ENCODE measurements around the gene TAAR2.

The TAAR2 gene

DNA sequence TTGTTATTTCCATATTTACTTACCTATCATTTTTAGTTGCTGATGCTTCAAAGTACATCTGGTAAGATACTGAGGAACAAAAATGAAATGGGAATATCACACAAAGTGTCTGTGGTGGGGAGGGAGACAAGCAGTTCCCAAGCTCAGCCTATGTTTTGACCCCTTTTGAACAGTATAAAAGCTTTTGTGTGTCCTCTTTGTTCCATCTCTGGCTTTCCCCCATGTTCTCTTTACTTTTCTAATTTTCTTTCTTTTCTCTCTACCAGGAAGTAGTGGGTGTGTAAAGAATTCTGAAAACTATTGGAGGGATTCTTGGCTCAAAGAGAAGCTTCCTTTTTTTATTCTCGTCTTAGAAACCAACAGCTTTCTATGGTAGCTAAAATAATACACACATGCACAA lies 7.4 kb downstream of the TAAR2 start:
- Histone ChIP-seq H3K14ac (ENCODE audit: low read length in 2 of 2) (no peak overlapping the region), H3K36me3 (ENCODE audit: control insufficient read depth in 1 of 2, insufficient read depth in 2 of 2, low read depth in 1 of 2, low read length in 2 of 2) (no peaks in the 10 kb centered on the region), H2BK5ac (ENCODE audit: low read depth, low read length, poor library complexity, severe bottlenecking) (no peak overlapping the region), H2BK120ac (ENCODE audit: low read depth, low read length) (no peak overlapping the region), H3K27me3 (ENCODE audit: control insufficient read depth in 1 of 2, insufficient read depth in 1 of 2, low read length in 2 of 2) (peaks cover 0 to 13% of the 10 kb centered on the region in 2 experiments), H3K4me2 (ENCODE audit: low read length, poor library complexity, severe bottlenecking) (no peak overlapping the region), H3K4me1 (ENCODE audit: control insufficient read depth, insufficient read depth, low read depth, low read length) (no peaks in the 10 kb centered on the region), H4K91ac (ENCODE audit: low read length) (no peak overlapping the region), H2AFZ (ENCODE audit: low read depth, low read length) (no peak overlapping the region), H3K4me3 (ENCODE audit: insufficient read depth in 1 of 2, low read depth in 1 of 2, low read length in 2 of 2) (no peak overlapping the region), H3K9ac (ENCODE audit: low read length) (no peak overlapping the region), H3K9me3 (ENCODE audit: control insufficient read depth, low read length) (no peaks in the 10 kb centered on the region), H3K79me1 (replicated peaks; ENCODE audit: low read length, poor library complexity, severe bottlenecking) (no peaks in the 10 kb centered on the region), H2AK5ac (ENCODE audit: low read length, severe bottlenecking) (no peak overlapping the region), H3K23ac (ENCODE audit: low read length in 2 of 2) (no peak overlapping the region), H3K4ac (ENCODE audit: low read depth in 1 of 2, low read length in 2 of 2) (no peak overlapping the region), H3K18ac (ENCODE audit: low read depth in 1 of 2, low read length in 2 of 2) (no peak overlapping the region), H4K8ac (ENCODE audit: low read length) (no peak overlapping the region), H2BK12ac (ENCODE audit: low read length in 2 of 2) (no peak overlapping the region), H3K27ac (ENCODE audit: low read length, poor library complexity, severe bottlenecking) (no peak overlapping the region), H2BK15ac (ENCODE audit: low read depth, poor library complexity, severe bottlenecking) (no peak overlapping the region)
- DNase-seq = no peak
- WGBS = 94% methylated on average over 1 of the region's 1 CpG

GRCh38 chr6:132614554-132614953 lies 9.5 kb downstream of the TAAR2 start:
- no peak overlapping the region for H4K91ac ChIP-seq (ENCODE audit: low read length)
- H2BK15ac ChIP-seq (ENCODE audit: low read depth, poor library complexity, severe bottlenecking) = no peak overlapping the region

DNA sequence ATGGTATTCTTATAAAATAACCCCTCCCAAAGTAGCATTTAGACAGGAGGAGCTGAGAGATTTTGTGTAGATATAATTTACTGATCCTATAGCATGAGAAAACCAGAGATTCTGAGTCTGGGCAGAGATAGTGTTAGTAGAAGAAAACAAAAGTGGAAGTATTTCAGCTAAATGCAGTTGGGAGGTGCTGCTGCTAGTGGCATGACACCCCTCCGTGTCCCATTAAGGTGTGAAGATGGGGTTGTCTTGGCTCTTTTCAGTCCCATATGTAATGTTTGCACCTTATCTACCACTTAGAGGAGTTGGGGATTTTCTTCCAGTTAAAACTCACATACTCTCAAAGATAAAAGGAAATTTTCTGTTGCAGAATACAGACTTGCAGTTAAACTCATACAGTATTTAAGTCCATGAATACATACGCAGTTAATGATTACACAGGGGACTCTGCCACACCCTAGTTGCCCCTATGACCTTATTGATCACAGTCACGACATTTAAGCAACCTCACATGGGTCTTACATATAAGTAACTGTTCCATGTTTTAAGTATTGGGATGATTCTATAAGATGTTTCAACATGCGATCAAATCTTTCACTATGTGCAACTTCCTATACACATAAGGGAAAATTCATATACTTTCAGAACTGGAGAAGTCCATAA lies 11.5 kb downstream of the TAAR2 start:
- H3K23ac ChIP-seq (ENCODE audit: low read length in 2 of 2) = no peak overlapping the region
- H4K91ac ChIP-seq (ENCODE audit: low read length) = no peak overlapping the region
- H2BK120ac ChIP-seq (ENCODE audit: low read depth, low read length) = no peak overlapping the region
- no peak overlapping the region for H3K4ac ChIP-seq (ENCODE audit: low read depth in 1 of 2, low read length in 2 of 2)
- no peak overlapping the region for H2BK15ac ChIP-seq (ENCODE audit: low read depth, poor library complexity, severe bottlenecking)
- no peak overlapping the region for H4K8ac ChIP-seq (ENCODE audit: low read length)
- no peak overlapping the region for H2AFZ ChIP-seq (ENCODE audit: low read depth, low read length)
- H3K4me1 ChIP-seq (ENCODE audit: control insufficient read depth, insufficient read depth, low read depth, low read length) = no peaks in the 10 kb centered on the region
- no peak overlapping the region for H3K27ac ChIP-seq (ENCODE audit: low read length, poor library complexity, severe bottlenecking)
- no peak overlapping the region for H3K4me3 ChIP-seq (ENCODE audit: insufficient read depth in 1 of 2, low read depth in 1 of 2, low read length in 2 of 2)
- H3K36me3 ChIP-seq (ENCODE audit: control insufficient read depth in 1 of 2, insufficient read depth in 2 of 2, low read depth in 1 of 2, low read length in 2 of 2) = no peaks in the 10 kb centered on the region
- no peaks in the 10 kb centered on the region for H3K9me3 ChIP-seq (ENCODE audit: control insufficient read depth, low read length)
- WGBS = 100% methylated on average over 1 of the region's 4 CpGs
- H3K79me1 ChIP-seq (replicated peaks; ENCODE audit: low read length, poor library complexity, severe bottlenecking) = no peaks in the 10 kb centered on the region
- no peak overlapping the region for H3K9ac ChIP-seq (ENCODE audit: low read length)
- no peak for DNase-seq
- H3K4me2 ChIP-seq (ENCODE audit: low read length, poor library complexity, severe bottlenecking) = no peak overlapping the region
- H2AK5ac ChIP-seq (ENCODE audit: low read length, severe bottlenecking) = no peak overlapping the region
- H2BK12ac ChIP-seq (ENCODE audit: low read length in 2 of 2) = no peak overlapping the region
- H3K18ac ChIP-seq (ENCODE audit: low read depth in 1 of 2, low read length in 2 of 2) = no peak overlapping the region
- no peak overlapping the region for H2BK5ac ChIP-seq (ENCODE audit: low read depth, low read length, poor library complexity, severe bottlenecking)
- peaks cover 0 to 7% of the 10 kb centered on the region in 2 experiments for H3K27me3 ChIP-seq (ENCODE audit: control insufficient read depth in 1 of 2, insufficient read depth in 1 of 2, low read length in 2 of 2)
- no peak overlapping the region for H3K14ac ChIP-seq (ENCODE audit: low read length in 2 of 2)

More at GRCh38 chr6:132614554-132614953, 9.5 kb downstream of the TAAR2 start:
- Histone ChIP-seq H3K4ac (ENCODE audit: low read depth in 1 of 2, low read length in 2 of 2) (no peak overlapping the region), H3K27ac (ENCODE audit: low read length, poor library complexity, severe bottlenecking) (no peak overlapping the region), H3K36me3 (ENCODE audit: control insufficient read depth in 1 of 2, insufficient read depth in 2 of 2, low read depth in 1 of 2, low read length in 2 of 2) (no peaks in the 10 kb centered on the region), H3K18ac (ENCODE audit: low read depth in 1 of 2, low read length in 2 of 2) (no peak overlapping the region), H3K27me3 (ENCODE audit: control insufficient read depth in 1 of 2, insufficient read depth in 1 of 2, low read length in 2 of 2) (peaks cover 0 to 7% of the 10 kb centered on the region in 2 experiments), H4K8ac (ENCODE audit: low read length) (no peak overlapping the region), H2BK120ac (ENCODE audit: low read depth, low read length) (no peak overlapping the region), H3K4me1 (ENCODE audit: control insufficient read depth, insufficient read depth, low read depth, low read length) (no peaks in the 10 kb centered on the region), H2BK12ac (ENCODE audit: low read length in 2 of 2) (no peak overlapping the region), H3K9ac (ENCODE audit: low read length) (no peak overlapping the region), H2AFZ (ENCODE audit: low read depth, low read length) (no peak overlapping the region), H3K4me3 (ENCODE audit: insufficient read depth in 1 of 2, low read depth in 1 of 2, low read length in 2 of 2) (no peak overlapping the region), H3K4me2 (ENCODE audit: low read length, poor library complexity, severe bottlenecking) (no peak overlapping the region), H3K9me3 (ENCODE audit: control insufficient read depth, low read length) (no peaks in the 10 kb centered on the region), H2AK5ac (ENCODE audit: low read length, severe bottlenecking) (no peak overlapping the region), H3K23ac (ENCODE audit: low read length in 2 of 2) (no peak overlapping the region), H3K14ac (ENCODE audit: low read length in 2 of 2) (no peak overlapping the region), H2BK5ac (ENCODE audit: low read depth, low read length, poor library complexity, severe bottlenecking) (no peak overlapping the region), H3K79me1 (replicated peaks; ENCODE audit: low read length, poor library complexity, severe bottlenecking) (no peaks in the 10 kb centered on the region)
- WGBS = 72% methylated on average over 3 of the region's 7 CpGs
- no peak for DNase-seq

GRCh38 chr6:132611616-132612015 lies 12.5 kb downstream of the TAAR2 start:
- Histone ChIP-seq H2AFZ (ENCODE audit: low read depth, low read length) (no peak overlapping the region), H3K36me3 (ENCODE audit: control insufficient read depth in 1 of 2, insufficient read depth in 2 of 2, low read depth in 1 of 2, low read length in 2 of 2) (no peaks in the 10 kb centered on the region), H2BK5ac (ENCODE audit: low read depth, low read length, poor library complexity, severe bottlenecking) (no peak overlapping the region), H2BK120ac (ENCODE audit: low read depth, low read length) (no peak overlapping the region), H3K18ac (ENCODE audit: low read depth in 1 of 2, low read length in 2 of 2) (no peak overlapping the region), H3K4ac (ENCODE audit: low read depth in 1 of 2, low read length in 2 of 2) (no peak overlapping the region), H2BK12ac (ENCODE audit: low read length in 2 of 2) (no peak overlapping the region), H3K27me3 (ENCODE audit: control insufficient read depth in 1 of 2, insufficient read depth in 1 of 2, low read length in 2 of 2) (peaks cover 0 to 3% of the 10 kb centered on the region in 2 experiments), H3K4me2 (ENCODE audit: low read length, poor library complexity, severe bottlenecking) (no peak overlapping the region), H3K23ac (ENCODE audit: low read length in 2 of 2) (no peak overlapping the region), H3K14ac (ENCODE audit: low read length in 2 of 2) (no peak overlapping the region), H4K91ac (ENCODE audit: low read length) (no peak overlapping the region), H3K9ac (ENCODE audit: low read length) (no peak overlapping the region), H4K8ac (ENCODE audit: low read length) (no peak overlapping the region), H2AK5ac (ENCODE audit: low read length, severe bottlenecking) (no peak overlapping the region), H3K4me3 (ENCODE audit: insufficient read depth in 1 of 2, low read depth in 1 of 2, low read length in 2 of 2) (no peak overlapping the region), H2BK15ac (ENCODE audit: low read depth, poor library complexity, severe bottlenecking) (no peak overlapping the region), H3K79me1 (replicated peaks; ENCODE audit: low read length, poor library complexity, severe bottlenecking) (no peaks in the 10 kb centered on the region), H3K27ac (ENCODE audit: low read length, poor library complexity, severe bottlenecking) (no peak overlapping the region), H3K4me1 (ENCODE audit: control insufficient read depth, insufficient read depth, low read depth, low read length) (peaks cover 3% of the 10 kb centered on the region), H3K9me3 (ENCODE audit: control insufficient read depth, low read length) (no peaks in the 10 kb centered on the region)
- DNase-seq = no peak
- WGBS = 86% methylated on average over 1 of the region's 2 CpGs
